ENCODE results near the gene ROCK2.

- TF ChIP-seq CTCF (IDR thresholded peaks at IDR 0.05): no peak
- no peak for TF ChIP-seq POLR2A (IDR thresholded peaks at IDR 0.05)
Observed at GRCh38 chr2:11213090-11213638, 131.3 kb downstream of the ROCK2 start.
